Pancreas (tissue), 10 donors: ENCODE data around the gene DAAM2. TPM values are rescaled to one million over a fixed set of nuclear protein-coding genes. Genes with fewer than 3 reads are reported as not detected.

Experiments
- ATAC-seq, 4 donors: fragments of 200-7000 bp; cut with Tn5 transposase; one replicate each; pipeline versions ENCODE4 v1.8.0 to v1.9.1; 2020; ENCODE audit warnings: mild to moderate bottlenecking in 4 of 4, moderate library complexity in 4 of 4
- DNase-seq, 6 donors: peaks; one replicate each; pipeline ENCODE4 v3.0.0-alpha.2; 2020
- FAIRE-seq: peaks from 2 replicates; lab custom pipeline; 2012; peaks lifted over from hg19 to GRCh38; lab: Jason Lieb, UNC
- H3K27ac ChIP-seq, 4 donors: fragments of 200-600 bp; sonication (generic); 1 replicate in 3 of 4; 2 replicates in 1 of 4; pipeline versions ENCODE4 v1.5.0 to v1.8.0; 2020
- H3K27me3 ChIP-seq, 4 donors: fragments of 200-600 bp; one replicate each; pipeline ENCODE4 v1.8.0; 2021
- H3K36me3 ChIP-seq, 3 donors: fragments of 200-600 bp; sonication (generic) in 1 of 3; one replicate each; pipeline versions ENCODE4 v1.5.0 to v1.8.0; 2020 to 2021
- H3K4me1 ChIP-seq, 3 donors: fragments of 200-600 bp; one replicate each; pipeline ENCODE4 v1.8.0; 2021
- H3K4me3 ChIP-seq, 4 donors: fragments of 200-600 bp; sonication (generic) in 2 of 4; one replicate each; pipeline versions ENCODE4 v1.5.0 to v1.8.0; 2020 to 2021
- H3K9me3 ChIP-seq, 4 donors: fragments of 200-600 bp; one replicate each; pipeline ENCODE4 v1.8.0; 2021
- WGBS, 2 donors: extraction: QIAGEN DNeasy Blood & Tissue Kit; methylation state at CpG; one replicate each; pipeline ENCODE4 v1.1.7; 2013; 5-methylcytosine and 5-hydroxymethylcytosine counted together
- intact Hi-C, 3 donors: fragments of 100-400 bp; cut with DNase I; formaldehyde crosslinking; loops; one replicate each; pipeline versions ENCODE4 v1.11.1 to v1.14.2; 2022
- polyA plus RNA-seq, 2 donors: library from polyadenylated mRNA; stranded (reverse); fragments of 200-250 nt; gene quantifications; one replicate each; pipeline ENCODE4 v1.2.3, GENCODE V29; 2013
- total RNA-seq, 6 donors: library from RNA; stranded (reverse); fragmentation: NEBNext Ultra II Directional in 4 of 6; extraction: Animal tissue kit (Norgen Biotek cat#: 25700) in 4 of 6; gene quantifications; one replicate each; pipeline versions ENCODE4 v1.2.1 to v1.2.4, GENCODE V29; 2021 to 2023
- TF ChIP-seq, protein P1 (sequence below), 4 donors: fragments of 200-600 bp; sonication (generic) in 3 of 4; IDR thresholded peaks; one replicate each; pipeline versions ENCODE4 v1.5.0 to v1.8.0; 2021; ENCODE audit warnings: antibody characterized with exemption in 4 of 4
- donor health status: healthy with polysubstance abuse.
- donor health status: DM: no; HTN: no; CAD: no; lungs with moderate emphysema.
- donor health status: DM: no; HTN: no; CAD: no.
- donor health status: control.
- donor health status: control.
- donor health status: Bipolar disorder and iron deficiency.
- donor health status: DM: yes; HTN: yes; CAD: no.
- donor health status: DM: no; HTN: no; CAD: no.
- donor health status: DM: no; HTN: no; CAD: no.
- donor health status: DM: yes; HTN: yes; CAD: no.

Gene DAAM2
- total and polyA plus RNA-seq, 8 donors = 4.0 to 10.5 (median 7.2) TPM

DNA sequence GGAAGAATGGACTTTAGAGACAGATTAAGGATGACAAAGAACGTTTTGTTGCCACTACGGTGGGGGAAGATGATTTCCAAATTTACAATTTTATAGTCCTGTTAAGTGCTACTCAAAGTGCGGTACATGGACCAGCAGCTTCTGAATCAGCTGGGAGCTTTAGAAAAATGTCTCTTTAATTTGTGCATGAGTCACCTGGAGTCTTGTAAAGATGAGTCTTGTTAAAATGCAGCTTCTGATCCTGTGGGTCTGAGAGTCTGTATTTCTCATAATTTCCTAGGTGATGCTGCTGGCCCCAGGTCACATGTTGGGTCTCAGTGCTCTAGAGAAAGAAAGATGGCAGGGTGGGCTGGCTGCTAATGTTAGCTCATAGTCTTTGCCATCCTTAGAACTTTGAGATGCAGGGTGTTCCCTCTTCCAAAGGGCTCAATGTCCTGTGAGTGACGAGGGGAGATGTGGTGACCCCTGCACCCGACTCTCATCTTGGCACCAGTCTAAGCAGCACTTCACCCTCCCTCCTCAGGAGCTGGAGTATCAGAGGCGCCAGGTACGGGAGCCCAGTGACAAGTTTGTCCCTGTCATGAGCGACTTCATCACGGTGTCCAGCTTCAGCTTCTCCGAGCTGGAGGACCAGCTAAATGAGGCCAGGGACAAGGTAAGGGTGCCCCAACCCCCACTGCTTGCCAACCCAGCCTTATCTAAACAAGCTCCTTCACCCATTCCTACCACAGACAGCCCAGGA, 107.5 kb downstream of the DAAM2 start:
- Histone ChIP-seq H3K4me3 (no peak overlapping the region), H3K9me3 (no peaks in the 10 kb centered on the region), H3K27ac (no peak overlapping the region), H3K4me1 (no peaks in the 10 kb centered on the region), H3K36me3 (no peaks in the 10 kb centered on the region), H3K27me3 (no peaks in the 10 kb centered on the region)
- 83 to 89% methylated on average over 10 of the region's 10 CpGs for WGBS, 2 donors
- TF ChIP-seq, protein P1, sequence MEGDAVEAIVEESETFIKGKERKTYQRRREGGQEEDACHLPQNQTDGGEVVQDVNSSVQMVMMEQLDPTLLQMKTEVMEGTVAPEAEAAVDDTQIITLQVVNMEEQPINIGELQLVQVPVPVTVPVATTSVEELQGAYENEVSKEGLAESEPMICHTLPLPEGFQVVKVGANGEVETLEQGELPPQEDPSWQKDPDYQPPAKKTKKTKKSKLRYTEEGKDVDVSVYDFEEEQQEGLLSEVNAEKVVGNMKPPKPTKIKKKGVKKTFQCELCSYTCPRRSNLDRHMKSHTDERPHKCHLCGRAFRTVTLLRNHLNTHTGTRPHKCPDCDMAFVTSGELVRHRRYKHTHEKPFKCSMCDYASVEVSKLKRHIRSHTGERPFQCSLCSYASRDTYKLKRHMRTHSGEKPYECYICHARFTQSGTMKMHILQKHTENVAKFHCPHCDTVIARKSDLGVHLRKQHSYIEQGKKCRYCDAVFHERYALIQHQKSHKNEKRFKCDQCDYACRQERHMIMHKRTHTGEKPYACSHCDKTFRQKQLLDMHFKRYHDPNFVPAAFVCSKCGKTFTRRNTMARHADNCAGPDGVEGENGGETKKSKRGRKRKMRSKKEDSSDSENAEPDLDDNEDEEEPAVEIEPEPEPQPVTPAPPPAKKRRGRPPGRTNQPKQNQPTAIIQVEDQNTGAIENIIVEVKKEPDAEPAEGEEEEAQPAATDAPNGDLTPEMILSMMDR (IDR thresholded peaks at IDR 0.05) = no peak
- no peak for FAIRE-seq
- intact Hi-C loops = no loop called here
- no peak for DNase-seq
- ATAC-seq = no peak

DNA sequence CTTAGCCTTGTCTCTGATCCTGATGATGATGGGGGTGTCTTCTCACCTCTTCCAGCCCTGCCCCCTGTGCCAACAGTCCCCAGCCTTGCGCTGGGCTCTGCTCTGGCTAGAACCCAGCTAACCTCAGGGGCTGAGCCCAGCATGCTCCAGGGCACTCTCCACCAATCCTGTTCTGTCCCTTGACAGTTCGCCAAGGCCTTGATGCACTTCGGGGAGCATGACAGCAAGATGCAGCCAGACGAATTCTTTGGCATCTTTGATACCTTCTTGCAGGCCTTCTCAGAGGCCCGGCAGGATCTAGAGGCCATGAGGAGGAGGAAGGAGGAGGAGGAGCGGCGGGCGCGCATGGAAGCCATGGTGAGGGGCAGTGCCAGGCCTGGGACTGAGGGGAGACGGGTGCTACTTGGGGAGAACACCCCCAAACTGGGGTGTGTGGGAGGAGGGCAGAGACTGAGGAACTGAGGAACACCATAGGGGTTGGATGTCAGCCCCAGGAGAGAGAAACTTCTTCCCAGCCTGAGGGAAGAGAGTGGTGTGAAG, 109.0 kb downstream of the DAAM2 start:
- Histone ChIP-seq H3K27me3 (no peaks in the 10 kb centered on the region), H3K27ac (no peak overlapping the region), H3K9me3 (no peaks in the 10 kb centered on the region), H3K36me3 (no peaks in the 10 kb centered on the region), H3K4me3 (no peak overlapping the region), H3K4me1 (no peaks in the 10 kb centered on the region)
- FAIRE-seq (no peak), DNase-seq (no peak), ATAC-seq (no peak)
- TF ChIP-seq, protein P1 (IDR thresholded peaks at IDR 0.05) = no peak
- intact Hi-C loops = no loop called here
- WGBS, 2 donors = 85 to 95% methylated on average over 10 of the region's 10 CpGs

DNA sequence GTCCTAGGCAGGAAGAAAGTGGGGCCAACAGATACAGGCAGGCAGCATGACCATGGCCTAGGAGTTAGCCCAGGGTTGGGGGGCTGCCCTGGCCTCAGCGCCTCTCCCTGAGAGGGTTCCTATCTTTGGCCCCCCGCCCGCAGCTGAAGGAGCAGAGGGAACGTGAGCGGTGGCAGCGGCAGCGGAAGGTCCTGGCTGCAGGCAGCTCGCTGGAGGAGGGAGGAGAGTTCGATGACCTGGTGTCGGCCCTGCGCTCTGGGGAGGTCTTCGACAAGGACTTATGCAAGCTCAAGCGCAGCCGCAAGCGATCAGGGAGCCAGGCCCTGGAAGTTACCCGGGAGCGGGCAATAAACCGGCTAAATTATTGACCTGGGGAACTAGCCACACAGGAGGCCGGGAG, 109.5 kb downstream of the DAAM2 start:
- no peaks in the 10 kb centered on the region for H3K27me3 ChIP-seq
- FAIRE-seq = no peak
- H3K4me1 ChIP-seq = no peaks in the 10 kb centered on the region
- TF ChIP-seq, protein P1 (IDR thresholded peaks at IDR 0.05) = no peak
- no peaks in the 10 kb centered on the region for H3K9me3 ChIP-seq
- ATAC-seq = no peak
- no peak overlapping the region for H3K27ac ChIP-seq
- no peak for DNase-seq
- no peak overlapping the region for H3K4me3 ChIP-seq
- 92% methylated on average over 19 of the region's 19 CpGs for WGBS, 2 donors
- no peaks in the 10 kb centered on the region for H3K36me3 ChIP-seq
- intact Hi-C loops = no loop called here

DNA sequence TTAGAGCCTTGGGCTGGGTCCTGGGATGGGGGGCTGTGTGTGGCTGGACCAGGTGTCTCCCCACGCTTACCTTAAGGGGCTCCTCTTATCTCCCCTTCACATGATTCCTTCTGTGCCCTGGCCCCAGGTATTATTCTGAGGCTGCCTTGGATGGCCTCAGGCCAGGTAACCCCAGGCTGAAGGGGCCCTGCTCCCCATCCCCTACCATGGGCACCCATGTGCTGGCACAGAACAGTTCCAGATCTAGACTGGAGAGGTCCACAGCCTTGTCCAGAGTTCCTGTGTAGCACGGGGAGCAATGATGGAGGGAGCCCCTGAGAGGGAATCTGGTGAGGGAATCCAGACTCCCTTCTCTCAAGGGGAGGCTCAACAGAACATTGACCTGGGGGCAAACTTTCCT, 110.0 kb downstream of the DAAM2 start:
- intact Hi-C loops = no loop called here
- FAIRE-seq (no peak), ATAC-seq (no peak), DNase-seq (no peak)
- H3K4me3 ChIP-seq = no peak overlapping the region
- no peak overlapping the region for H3K27ac ChIP-seq
- no peaks in the 10 kb centered on the region for H3K27me3 ChIP-seq
- H3K9me3 ChIP-seq = no peaks in the 10 kb centered on the region
- 93 to 100% methylated on average over 2 of the region's 2 CpGs for WGBS, 2 donors
- H3K36me3 ChIP-seq = no peaks in the 10 kb centered on the region
- TF ChIP-seq, protein P1 (IDR thresholded peaks at IDR 0.05) = no peak
- H3K4me1 ChIP-seq = no peaks in the 10 kb centered on the region
